ENCODE measurements around the gene SPRYD3. TPM values are rescaled to one million over a fixed set of nuclear protein-coding genes. Genes with fewer than 3 reads are reported as not detected.
"Not testable (repeated sequence)": the region's sequence is repeated elsewhere in the genome, so short reads cannot be mapped to it uniquely, and the experiment has no call there.

SPRYD3 gene
- total RNA-seq, 1 donor from 2014 or later = 37.1 TPM

- TF ChIP-seq CTCF (IDR thresholded peaks at IDR 0.05) = no peak
- Mint-ChIP-seq H3K27me3 (ENCODE audit: low read depth) (no peaks in the 10 kb centered on the region), H3K9me3 (ENCODE audit: low read depth) (no peaks in the 10 kb centered on the region), H3K36me3 (ENCODE audit: low read depth) (no peaks in the 10 kb centered on the region), H3K4me3 (ENCODE audit: unreplicated experiment) (peak overlapping the region; percentile 44), H3K4me1 (ENCODE audit: low read depth) (peaks cover 24% of the 10 kb centered on the region), H3K27ac (ENCODE audit: unreplicated experiment) (no peak overlapping the region)
- no peak for DNase-seq (ENCODE audit: low spot score)
Measured at GRCh38 chr12:53096089-53096741, 17.0 kb upstream of the SPRYD3 start.

GRCh38 chr12:53095596-53095895, 16.4 kb upstream of the SPRYD3 start:
- not testable (repeated sequence) for H3K4me3 Mint-ChIP-seq (ENCODE audit: unreplicated experiment); H3K27me3 Mint-ChIP-seq (ENCODE audit: low read depth)
- H3K4me1 Mint-ChIP-seq (ENCODE audit: low read depth) = peaks cover 24% of the 10 kb centered on the region

GRCh38 chr12:53094796-53095595, 15.8 kb upstream of the SPRYD3 start:
- not testable (repeated sequence) for H3K27ac Mint-ChIP-seq (ENCODE audit: unreplicated experiment); H3K9me3 Mint-ChIP-seq (ENCODE audit: low read depth); H3K36me3 Mint-ChIP-seq (ENCODE audit: low read depth); H3K27me3 Mint-ChIP-seq (ENCODE audit: low read depth); H3K4me3 Mint-ChIP-seq (ENCODE audit: unreplicated experiment); DNase-seq (ENCODE audit: low spot score)
- peaks cover 24% of the 10 kb centered on the region for H3K4me1 Mint-ChIP-seq (ENCODE audit: low read depth)

More at GRCh38 chr12:53095596-53095895, 16.4 kb upstream of the SPRYD3 start:
- DNase-seq (ENCODE audit: low spot score); H3K9me3 Mint-ChIP-seq (ENCODE audit: low read depth); H3K27ac Mint-ChIP-seq (ENCODE audit: unreplicated experiment); H3K36me3 Mint-ChIP-seq (ENCODE audit: low read depth): not testable (repeated sequence)

GRCh38 chr12:53094394-53094787, 15.2 kb upstream of the SPRYD3 start:
- Mint-ChIP-seq H3K27ac (ENCODE audit: unreplicated experiment) (no peak overlapping the region), H3K9me3 (ENCODE audit: low read depth) (no peaks in the 10 kb centered on the region), H3K36me3 (ENCODE audit: low read depth) (no peaks in the 10 kb centered on the region), H3K27me3 (ENCODE audit: low read depth) (no peaks in the 10 kb centered on the region), H3K4me1 (ENCODE audit: low read depth) (peaks cover 22% of the 10 kb centered on the region), H3K4me3 (ENCODE audit: unreplicated experiment) (no peak overlapping the region)
- DNase-seq (ENCODE audit: low spot score) = no peak
- TF ChIP-seq CTCF (IDR thresholded peaks at IDR 0.05) = no peak

- H3K4me1 Mint-ChIP-seq (ENCODE audit: low read depth) = peaks cover 17% of the 10 kb centered on the region
- no peak for TF ChIP-seq CTCF (IDR thresholded peaks at IDR 0.05)
- no peaks in the 10 kb centered on the region for H3K27me3 Mint-ChIP-seq (ENCODE audit: low read depth)
- no peaks in the 10 kb centered on the region for H3K9me3 Mint-ChIP-seq (ENCODE audit: low read depth)
- no peak overlapping the region for H3K4me3 Mint-ChIP-seq (ENCODE audit: unreplicated experiment)
- H3K27ac Mint-ChIP-seq (ENCODE audit: unreplicated experiment) = no peak overlapping the region
- DNase-seq (ENCODE audit: low spot score) = no peak
- H3K36me3 Mint-ChIP-seq (ENCODE audit: low read depth) = no peaks in the 10 kb centered on the region
Measured at GRCh38 chr12:53093777-53094393, 14.7 kb upstream of the SPRYD3 start.

- no peak for DNase-seq (ENCODE audit: low spot score)
Measured at GRCh38 chr12:53091756-53092155, 12.6 kb upstream of the SPRYD3 start.

More at GRCh38 chr12:53091756-53092155, 12.6 kb upstream of the SPRYD3 start:
- H3K27ac Mint-ChIP-seq (ENCODE audit: unreplicated experiment) = no peak overlapping the region
- H3K36me3 Mint-ChIP-seq (ENCODE audit: low read depth) = no peaks in the 10 kb centered on the region
- H3K4me1 Mint-ChIP-seq (ENCODE audit: low read depth) = peaks cover 1% of the 10 kb centered on the region
- H3K9me3 Mint-ChIP-seq (ENCODE audit: low read depth) = no peaks in the 10 kb centered on the region
- TF ChIP-seq CTCF (IDR thresholded peaks at IDR 0.05) = no peak
- H3K27me3 Mint-ChIP-seq (ENCODE audit: low read depth) = no peaks in the 10 kb centered on the region
- H3K4me3 Mint-ChIP-seq (ENCODE audit: unreplicated experiment) = no peak overlapping the region

Measured in chondrocyte (in vitro differentiated cells).